Activated CD4-positive, alpha-beta T cell treated with anti-CD3 and anti-CD28 coated beads, Interleukin-10, Interleukin-2, amounts not matched to agents 100 ng/mL and 50 ng/mL, durations not matched to agents 16 hours and 8 hours (primary cell): ENCODE results near the gene UST.
A peak's percentile ranks its signal among the peaks of the same experiment; 100 is the strongest.
"Not testable (repeated sequence)": the region's sequence is repeated elsewhere in the genome, so short reads cannot be mapped to it uniquely, and the experiment has no call there.

Experiments used
- DNase-seq: peaks from one replicate; pipeline ENCODE4 v3.0.0-alpha.2; 2020

Gene UST

GRCh38 chr6:148768646-148769270, 21.9 kb downstream of the UST start:
- no peak for DNase-seq

GRCh38 chr6:148769304-148769968, 22.6 kb downstream of the UST start:
- DNase-seq = no peak

DNA sequence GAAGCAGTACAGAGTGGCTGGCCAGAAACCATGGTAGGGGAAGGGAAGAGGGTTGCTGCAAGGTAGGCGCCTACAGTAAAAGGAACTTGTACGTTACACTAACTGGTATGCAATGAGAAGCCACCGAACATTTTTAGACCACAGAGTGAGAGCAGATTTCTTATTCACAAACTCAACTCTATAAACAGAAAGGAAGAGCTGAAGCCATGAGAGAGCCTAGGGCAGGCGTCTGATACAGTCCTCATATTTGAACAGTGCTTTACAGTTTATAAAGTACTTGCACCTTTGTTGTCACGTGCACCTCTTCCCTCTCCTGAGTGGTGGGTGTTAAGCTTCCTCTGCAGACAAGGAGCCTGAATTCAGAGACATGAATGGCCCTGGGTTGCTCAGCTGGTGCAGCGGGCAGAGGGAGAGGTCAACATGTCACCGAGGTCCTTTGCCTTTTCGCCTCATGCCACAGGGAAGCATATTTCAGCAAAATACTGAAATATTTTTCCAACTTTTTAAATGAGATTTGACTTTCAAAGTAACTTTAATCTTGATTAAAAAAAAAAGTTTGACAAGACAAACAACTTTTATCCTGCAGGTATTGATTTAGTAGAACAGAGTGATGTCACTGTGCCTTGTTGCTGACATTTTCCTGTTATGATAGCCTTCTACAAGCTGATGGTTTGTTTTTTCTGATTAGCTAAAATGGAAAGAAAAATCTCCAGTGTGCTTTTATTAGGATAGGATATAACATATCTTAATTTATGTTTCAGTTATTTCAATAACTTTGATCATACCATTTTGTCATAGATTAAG, 23.8 kb downstream of the UST start:
- DNase-seq = no peak

DNA sequence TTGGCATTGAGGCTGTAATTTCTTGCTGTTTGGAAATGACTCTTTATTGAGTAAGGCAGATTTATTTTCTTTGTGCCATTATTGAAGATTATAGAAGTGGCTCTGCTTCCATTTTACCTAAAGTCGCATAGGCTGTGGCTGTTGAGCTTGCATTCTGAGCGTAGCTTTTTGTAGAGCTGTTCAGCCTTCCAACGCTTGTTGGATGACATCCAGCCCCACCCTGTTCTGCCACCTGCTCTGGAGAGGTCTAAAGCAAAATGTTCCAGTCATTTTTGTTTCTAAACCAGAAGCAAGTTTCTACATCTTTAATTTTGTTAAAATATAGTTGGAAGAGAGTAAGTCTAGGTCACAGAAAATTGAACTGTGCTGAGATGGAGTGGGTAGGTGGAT, 24.4 kb downstream of the UST start:
- no peak for DNase-seq

GRCh38 chr6:148771896-148772554, 25.2 kb downstream of the UST start:
- no peak for DNase-seq

DNA sequence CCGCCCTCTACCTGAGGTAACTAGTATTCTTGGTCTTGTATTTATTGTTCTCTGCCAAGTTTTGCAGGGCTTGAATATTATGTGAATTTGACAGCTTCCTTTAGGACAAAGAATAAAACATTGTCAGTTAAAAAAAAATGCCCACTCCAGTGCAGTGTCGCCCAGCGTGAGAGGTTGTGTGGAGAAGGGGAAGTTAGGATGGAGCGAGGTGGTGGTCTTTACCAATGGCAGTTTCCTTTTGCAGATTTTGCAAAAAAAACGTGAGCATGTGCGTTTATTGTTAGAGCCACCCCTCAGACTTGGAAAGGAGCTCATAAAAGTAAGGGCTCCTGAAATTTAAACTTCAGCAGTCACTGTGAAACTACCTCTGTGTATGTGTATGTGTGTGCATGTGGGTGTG, 28.3 kb downstream of the UST start:
- no peak for DNase-seq

GRCh38 chr6:148776321-148777308, 29.8 kb downstream of the UST start:
- no peak for DNase-seq

- DNase-seq = no peak
These were observed 32.3 kb downstream of the UST start for GRCh38 chr6:148779142-148779562.

- not testable (repeated sequence) for DNase-seq
These were observed 33.6 kb downstream of the UST start for GRCh38 chr6:148780423-148780822.

GRCh38 chr6:148780918-148781436, 34.1 kb downstream of the UST start:
- peak; percentile 82 for DNase-seq

GRCh38 chr6:148789948-148790347, 43.1 kb downstream of the UST start:
- no peak for DNase-seq

- DNase-seq = no peak
These were observed 43.6 kb downstream of the UST start for GRCh38 chr6:148790404-148790803.

GRCh38 chr6:148790817-148791216, 44.0 kb downstream of the UST start:
- no peak for DNase-seq

GRCh38 chr6:148791372-148791771, 44.5 kb downstream of the UST start:
- DNase-seq = no peak

DNA sequence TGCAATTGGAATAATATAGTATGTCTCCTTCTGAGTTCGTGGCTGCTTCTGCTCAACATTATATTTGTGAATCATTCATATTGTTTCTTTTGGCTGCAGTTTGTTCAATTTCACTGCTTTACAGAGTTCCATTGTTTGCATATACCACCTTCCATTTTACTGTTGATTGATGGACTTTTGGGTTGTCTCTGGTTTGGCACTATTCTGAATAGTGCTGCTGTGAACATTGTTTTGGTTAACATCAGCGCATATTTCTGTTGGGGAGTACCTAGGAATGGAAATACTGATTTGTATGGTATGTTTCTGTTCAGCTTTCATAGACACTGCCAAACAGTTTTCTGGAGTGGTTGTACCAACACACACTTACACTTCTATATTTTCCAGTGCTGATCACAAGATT, 46.9 kb downstream of the UST start:
- DNase-seq = no peak

GRCh38 chr6:148794797-148795196, 48.0 kb downstream of the UST start:
- no peak for DNase-seq

- no peak for DNase-seq
These were observed 48.7 kb downstream of the UST start for GRCh38 chr6:148795563-148795962.

DNA sequence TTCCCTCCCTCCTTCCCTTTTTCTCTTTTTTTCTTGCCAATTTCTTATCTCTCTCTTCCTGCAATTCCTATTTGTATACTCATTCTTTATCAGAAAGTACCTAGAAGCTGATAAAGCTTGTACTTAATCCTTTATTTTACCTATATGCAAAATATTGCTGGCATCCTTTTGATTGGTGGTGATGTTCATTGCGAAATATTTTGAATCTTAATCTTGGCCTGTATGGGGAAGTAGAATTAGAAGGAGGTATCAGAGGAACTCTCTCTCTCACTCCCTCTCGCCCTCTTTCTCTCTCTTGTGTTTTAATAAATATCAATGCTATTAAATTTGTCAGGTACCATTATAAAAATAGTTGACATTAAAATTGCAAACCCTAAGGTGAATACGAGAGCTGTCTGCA, 52.8 kb downstream of the UST start:
- no peak for DNase-seq

DNA sequence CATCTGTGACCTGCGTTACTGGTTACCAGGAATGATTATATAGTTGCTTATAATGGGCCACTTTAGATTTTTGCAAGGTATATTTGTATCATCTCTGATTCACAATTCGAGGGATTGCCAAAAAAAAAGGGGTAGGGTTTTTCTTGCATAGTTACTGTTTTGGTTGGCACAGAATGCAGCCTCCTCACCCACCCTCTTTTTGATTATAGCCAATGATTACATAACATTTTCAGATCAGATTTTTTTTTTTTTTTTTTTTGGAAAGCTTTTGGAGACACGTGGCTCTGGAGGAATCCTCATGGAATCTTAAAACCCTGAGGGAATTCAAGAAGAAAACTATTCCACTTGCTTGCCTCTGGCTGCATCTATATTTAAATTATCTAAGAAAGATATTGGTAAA, 53.7 kb downstream of the UST start:
- DNase-seq = no peak

DNA sequence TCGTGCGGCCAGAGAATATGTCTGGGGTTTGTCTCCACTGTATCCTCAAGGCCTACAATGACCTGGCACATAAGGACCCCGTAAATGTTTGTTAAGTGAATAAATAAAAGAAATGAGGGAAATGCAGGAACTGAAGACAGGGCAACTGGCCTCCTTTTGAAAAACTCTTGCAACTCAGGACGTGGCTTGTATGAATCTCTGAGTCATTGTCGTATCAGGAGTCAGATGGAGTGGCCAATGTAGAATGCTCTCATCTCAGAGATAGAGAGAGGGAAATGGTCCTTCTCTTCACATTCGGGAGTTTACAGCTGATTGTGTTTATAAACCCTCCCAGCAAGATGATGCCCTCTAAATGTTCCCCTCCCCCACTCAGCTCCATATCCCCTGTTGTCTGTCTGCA, 57.1 kb downstream of the UST start:
- no peak for DNase-seq

DNA sequence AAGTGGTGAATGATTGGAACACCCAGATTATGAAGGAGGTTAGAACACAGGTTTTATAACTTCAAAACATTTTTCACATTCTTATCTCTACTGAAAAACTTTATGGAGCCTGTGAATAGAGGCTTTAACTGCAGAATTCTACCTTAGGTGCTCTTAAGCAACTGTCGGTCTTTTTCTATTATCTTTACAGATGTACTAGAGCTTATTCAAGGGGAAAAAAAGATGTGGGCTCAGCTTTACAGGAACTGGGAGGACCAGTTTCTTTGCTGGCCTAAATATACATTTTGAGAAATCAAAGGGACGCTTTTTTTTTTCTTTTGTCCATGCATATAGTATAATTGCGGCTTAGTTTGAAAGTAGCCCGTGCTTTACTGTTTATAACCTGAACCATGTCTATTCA, 58.9 kb downstream of the UST start:
- no peak for DNase-seq

DNA sequence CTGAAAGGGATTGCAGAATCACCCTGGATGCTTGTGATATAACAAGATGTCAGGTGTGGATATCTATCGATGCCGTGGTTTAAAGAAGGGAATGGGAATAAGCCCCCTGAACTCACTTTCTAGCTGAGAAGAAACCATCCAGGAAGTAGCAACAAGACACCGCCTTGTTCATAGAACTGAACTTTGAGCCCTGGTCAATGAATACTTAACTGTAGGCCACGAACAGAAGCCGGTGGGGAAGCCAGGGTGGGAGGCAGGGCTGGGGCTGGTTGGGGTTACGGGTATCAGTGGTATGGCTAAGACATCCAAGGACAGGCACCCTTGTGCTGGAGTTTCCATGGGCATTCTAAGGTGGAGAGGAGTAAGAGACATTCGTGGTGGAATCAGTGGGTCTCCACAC, 61.0 kb downstream of the UST start:
- DNase-seq = no peak
